Activated T-cell treated with anti-CD3 and anti-CD28 coated beads, Interleukin-2, amount 50 U/mL, for 24 hours (primary cell): ENCODE measurements around the gene GP1BB.
"Not testable (repeated sequence)": the region's sequence is repeated elsewhere in the genome, so short reads cannot be mapped to it uniquely, and the experiment has no call there.

ENCODE experiments used
- DNase-seq: peaks from one replicate; pipeline ENCODE4 v3.0.0-alpha.2; 2020
- H3K27ac Mint-ChIP-seq: 2 replicates; pipeline ENCODE4 v1.8.0; 2020; ENCODE audit warnings: mild to moderate bottlenecking, mixed read lengths
- H3K27me3 Mint-ChIP-seq: 2 replicates; pipeline ENCODE4 v1.8.0; 2020; ENCODE audit warnings: mixed read lengths
- H3K36me3 Mint-ChIP-seq: 2 replicates; pipeline ENCODE4 v1.8.0; 2020; ENCODE audit warnings: low read depth, mixed read lengths
- H3K4me1 Mint-ChIP-seq: 2 replicates; pipeline ENCODE4 v1.8.0; 2020; ENCODE audit warnings: low read depth, mixed read lengths
- H3K4me3 Mint-ChIP-seq: 2 replicates; pipeline ENCODE4 v1.8.0; 2020; ENCODE audit warnings: mild to moderate bottlenecking, moderate library complexity, mixed read lengths
- H3K9me3 Mint-ChIP-seq: 2 replicates; pipeline ENCODE4 v1.8.0; 2020; ENCODE audit warnings: mixed read lengths

The GP1BB gene

GRCh38 chr22:19723232-19723982 is at the start of gene GP1BB:
TSS of gene GP1BB (plus strand) at chr22:19723539. CDS start at chr22:19723570, 31 bp downstream.
- Mint-ChIP-seq H3K4me1 (peaks cover 15% of the 10 kb centered on the region), H3K36me3 (no peaks in the 10 kb centered on the region), H3K27ac (no peak within 1 kb of the TSS), H3K4me3 (peak within 1 kb of the TSS; percentile 56), H3K9me3 (no peaks in the 10 kb centered on the region), H3K27me3 (peaks cover 55% of the 10 kb centered on the region)
- DNase-seq: peak; percentile 68

GRCh38 chr22:19673660-19674059 is 49.7 kb upstream of the GP1BB start:
- H3K36me3 Mint-ChIP-seq: no peaks in the 10 kb centered on the region
- H3K27me3 Mint-ChIP-seq: peaks cover 9% of the 10 kb centered on the region
- no peak overlapping the region for H3K4me3 Mint-ChIP-seq
- H3K4me1 Mint-ChIP-seq: no peaks in the 10 kb centered on the region
- H3K27ac Mint-ChIP-seq: no peak overlapping the region
- no peaks in the 10 kb centered on the region for H3K9me3 Mint-ChIP-seq
- no peak for DNase-seq

- Mint-ChIP-seq H3K36me3 (no peaks in the 10 kb centered on the region), H3K9me3 (no peaks in the 10 kb centered on the region), H3K4me1 (no peaks in the 10 kb centered on the region), H3K27ac (no peak overlapping the region), H3K4me3 (no peak overlapping the region), H3K27me3 (peaks cover 12% of the 10 kb centered on the region)
- DNase-seq: no peak
Observed at GRCh38 chr22:19674129-19674928, 49.0 kb upstream of the GP1BB start.

GRCh38 chr22:19674929-19675253 is 48.4 kb upstream of the GP1BB start:
- no peaks in the 10 kb centered on the region for H3K4me1 Mint-ChIP-seq
- no peak overlapping the region for H3K4me3 Mint-ChIP-seq
- H3K27me3 Mint-ChIP-seq: peaks cover 17% of the 10 kb centered on the region
- H3K36me3 Mint-ChIP-seq: no peaks in the 10 kb centered on the region
- no peak for DNase-seq
- H3K9me3 Mint-ChIP-seq: no peaks in the 10 kb centered on the region
- H3K27ac Mint-ChIP-seq: no peak overlapping the region

- Mint-ChIP-seq H3K27ac (no peak overlapping the region), H3K4me3 (no peak overlapping the region), H3K9me3 (no peaks in the 10 kb centered on the region), H3K4me1 (no peaks in the 10 kb centered on the region), H3K36me3 (no peaks in the 10 kb centered on the region), H3K27me3 (peaks cover 19% of the 10 kb centered on the region)
- no peak for DNase-seq
Observed at GRCh38 chr22:19675428-19675827, 47.9 kb upstream of the GP1BB start.

GRCh38 chr22:19676437-19676836 is 46.9 kb upstream of the GP1BB start:
- H3K9me3 Mint-ChIP-seq, DNase-seq, H3K36me3 Mint-ChIP-seq, H3K4me3 Mint-ChIP-seq, H3K4me1 Mint-ChIP-seq, H3K27ac Mint-ChIP-seq: not testable (repeated sequence)
- peaks cover 26% of the 10 kb centered on the region for H3K27me3 Mint-ChIP-seq

GRCh38 chr22:19678949-19679521 is 44.3 kb upstream of the GP1BB start:
- no peak overlapping the region for H3K27ac Mint-ChIP-seq
- H3K9me3 Mint-ChIP-seq: no peaks in the 10 kb centered on the region
- H3K4me3 Mint-ChIP-seq: no peak overlapping the region
- peaks cover 45% of the 10 kb centered on the region for H3K27me3 Mint-ChIP-seq
- DNase-seq: no peak
- no peaks in the 10 kb centered on the region for H3K36me3 Mint-ChIP-seq
- no peaks in the 10 kb centered on the region for H3K4me1 Mint-ChIP-seq

GRCh38 chr22:19679522-19680101 is 43.7 kb upstream of the GP1BB start:
- DNase-seq: peak; percentile 66
- Mint-ChIP-seq H3K27me3 (peaks cover 43% of the 10 kb centered on the region), H3K27ac (no peak overlapping the region), H3K4me1 (no peaks in the 10 kb centered on the region), H3K4me3 (no peak overlapping the region), H3K9me3 (no peaks in the 10 kb centered on the region), H3K36me3 (no peaks in the 10 kb centered on the region)

- Mint-ChIP-seq H3K36me3 (no peaks in the 10 kb centered on the region), H3K27ac (no peak overlapping the region), H3K9me3 (no peaks in the 10 kb centered on the region), H3K4me1 (no peaks in the 10 kb centered on the region), H3K4me3 (no peak overlapping the region), H3K27me3 (peaks cover 38% of the 10 kb centered on the region)
- DNase-seq: no peak
Observed at GRCh38 chr22:19680287-19680881, 43.0 kb upstream of the GP1BB start.

- H3K4me1 Mint-ChIP-seq: no peaks in the 10 kb centered on the region
- no peaks in the 10 kb centered on the region for H3K9me3 Mint-ChIP-seq
- no peak for DNase-seq
- peaks cover 38% of the 10 kb centered on the region for H3K27me3 Mint-ChIP-seq
- no peak overlapping the region for H3K27ac Mint-ChIP-seq
- H3K4me3 Mint-ChIP-seq: no peak overlapping the region
- no peaks in the 10 kb centered on the region for H3K36me3 Mint-ChIP-seq
Observed at GRCh38 chr22:19680911-19681862, 42.2 kb upstream of the GP1BB start.

- no peak for DNase-seq
- Mint-ChIP-seq H3K9me3 (no peaks in the 10 kb centered on the region), H3K27ac (no peak overlapping the region), H3K4me3 (no peak overlapping the region), H3K36me3 (no peaks in the 10 kb centered on the region), H3K4me1 (no peaks in the 10 kb centered on the region), H3K27me3 (peaks cover 38% of the 10 kb centered on the region)
Observed at GRCh38 chr22:19681863-19682245, 41.5 kb upstream of the GP1BB start.

GRCh38 chr22:19686946-19687345 is 36.4 kb upstream of the GP1BB start:
- Mint-ChIP-seq H3K9me3 (no peaks in the 10 kb centered on the region), H3K36me3 (no peaks in the 10 kb centered on the region), H3K4me3 (no peak overlapping the region), H3K27me3 (peaks cover 20% of the 10 kb centered on the region), H3K27ac (no peak overlapping the region), H3K4me1 (no peaks in the 10 kb centered on the region)
- no peak for DNase-seq

- Mint-ChIP-seq H3K36me3 (no peaks in the 10 kb centered on the region), H3K4me1 (no peaks in the 10 kb centered on the region), H3K27me3 (peaks cover 12% of the 10 kb centered on the region), H3K27ac (no peak overlapping the region), H3K9me3 (no peaks in the 10 kb centered on the region), H3K4me3 (no peak overlapping the region)
- DNase-seq: no peak
Observed at GRCh38 chr22:19687561-19688300, 35.6 kb upstream of the GP1BB start.
